PC-3 (cell line): Measurements from ENCODE around the gene RETREG1. TPM values are rescaled to one million over a fixed set of nuclear protein-coding genes. Genes with fewer than 3 reads are reported as not detected.
A peak's percentile ranks its signal among the peaks of the same experiment; 100 is the strongest.

Experiments used
- ATAC-seq: fragments of 200-7000 bp; cut with Tn5 transposase; 2 replicates; pipeline ENCODE4 v1.9.1; 2020; ENCODE audit warnings: mild to moderate bottlenecking, moderate library complexity
- BruUV-seq: library from RNA; stranded (reverse); fragments of 400-500 nt; replicated peaks from 2 replicates; lab custom pipeline; 2021; lab: Mats Ljungman, UMichigan
- CTCF ChIA-PET: fragments of 300-600 bp; sonication (Branson Sonifier 250); formaldehyde crosslinking; loops from one replicate; lab custom pipeline; 2022; ENCODE audit warnings: antibody characterized with exemption; lab: Charles Lee
- POLR2A ChIA-PET: fragments of 300-600 bp; sonication (Branson Sonifier 250); formaldehyde crosslinking; loops from one replicate; lab custom pipeline; 2022; ENCODE audit warnings: antibody characterized with exemption; ENCODE audit not compliant: unreplicated experiment; lab: Charles Lee
- DNase-seq: peaks from one replicate; pipeline ENCODE4 v3.0.0-alpha.2; 2015
- H2AFZ ChIP-seq: fragments of 300-600 bp; sonication (generic); 2 replicates; pipeline ENCODE4 v1.6.0; 2016; ENCODE audit warnings: antibody characterized with exemption, low read length
- H3F3A ChIP-seq: fragments of 300-600 bp; sonication (generic); one replicate; pipeline ENCODE4 v1.6.0; 2017; ENCODE audit warnings: antibody characterized with exemption, low read length, control low read depth, mild to moderate bottlenecking; ENCODE audit not compliant: unreplicated experiment
- H3K27ac ChIP-seq: fragments of 300-600 bp; sonication (generic); 2 replicates; pipeline ENCODE4 v1.5.1; 2016; ENCODE audit warnings: mild to moderate bottlenecking, low read length
- H3K27me3 ChIP-seq: fragments of 300-600 bp; sonication (generic); 2 replicates; pipeline ENCODE4 v1.6.1; 2016; ENCODE audit warnings: low read length, mixed read lengths
- H3K36me3 ChIP-seq: fragments of 300-600 bp; sonication (generic); 2 replicates; pipeline ENCODE4 v1.6.1; 2016; ENCODE audit warnings: low read depth, mixed run types, low read length, mixed read lengths
- H3K4me1 ChIP-seq: fragments of 300-600 bp; sonication (generic); 2 replicates; pipeline ENCODE4 v1.5.1; 2016; ENCODE audit warnings: low read length; ENCODE audit not compliant: insufficient read depth
- H3K4me2 ChIP-seq: fragments of 300-600 bp; sonication (generic); 2 replicates; pipeline ENCODE4 v1.6.0; 2016; ENCODE audit warnings: low read length
- H3K4me3 ChIP-seq: fragments of 300-600 bp; sonication (generic); 2 replicates; pipeline ENCODE4 v1.5.1; 2016; ENCODE audit warnings: mild to moderate bottlenecking, low read length, mixed read lengths
- H3K79me2 ChIP-seq: fragments of 300-600 bp; sonication (generic); 2 replicates; pipeline ENCODE4 v1.6.1; 2017; ENCODE audit warnings: low read length, mixed read lengths
- H3K9ac ChIP-seq: fragments of 300-600 bp; sonication (generic); 2 replicates; pipeline ENCODE4 v1.6.0; 2016; ENCODE audit warnings: mild to moderate bottlenecking, low read length
- H3K9me2 ChIP-seq: fragments of 300-600 bp; sonication (generic); replicated peaks from 2 replicates; pipeline ENCODE4 v1.6.1; 2016; ENCODE audit warnings: mixed run types, low read length, mixed read lengths
- H3K9me3 ChIP-seq: fragments of 300-600 bp; sonication (generic); 2 replicates; pipeline ENCODE4 v1.6.1; 2016; ENCODE audit warnings: low read length, mixed read lengths
- H4K20me1 ChIP-seq: fragments of 300-600 bp; sonication (generic); 2 replicates; pipeline ENCODE4 v1.6.1; 2016; ENCODE audit warnings: low read length, mixed read lengths
- EZH2 ChIP-seq: fragments of 300-600 bp; sonication (generic); IDR thresholded peaks from one replicate; pipeline ENCODE4 v1.6.1; 2017; ENCODE audit warnings: antibody characterized with exemption, mild to moderate bottlenecking, low read length; ENCODE audit not compliant: unreplicated experiment
- EZH2phosphoT487 ChIP-seq: fragments of 300-600 bp; sonication (generic); IDR thresholded peaks from 2 replicates; pipeline ENCODE4 v1.6.1; 2018; ENCODE audit warnings: mild to moderate bottlenecking, antibody characterized with exemption, low read length, borderline replicate concordance
- intact Hi-C: fragments of 100-400 bp; cut with micrococcal nuclease; formaldehyde crosslinking; loops from 2 replicates; pipeline ENCODE4 v1.9.0; 2023
- total RNA-seq: library from RNA; depleted of rRNA; stranded (reverse); fragments of >200 nt; gene quantifications from 2 replicates; pipeline ENCODE4 v1.2.3, GENCODE V29; 2014
- TF ChIP-seq, protein P1 (sequence below): fragments of 300-600 bp; sonication (generic); conservative IDR thresholded peaks from 2 replicates; pipeline ENCODE4 v1.5.1; 2017; ENCODE audit warnings: antibody characterized with exemption, low read depth, mild to moderate bottlenecking, low read length

RETREG1 gene
- total RNA-seq, 1 experiment from 2014 or later, result 1.7 TPM

DNA sequence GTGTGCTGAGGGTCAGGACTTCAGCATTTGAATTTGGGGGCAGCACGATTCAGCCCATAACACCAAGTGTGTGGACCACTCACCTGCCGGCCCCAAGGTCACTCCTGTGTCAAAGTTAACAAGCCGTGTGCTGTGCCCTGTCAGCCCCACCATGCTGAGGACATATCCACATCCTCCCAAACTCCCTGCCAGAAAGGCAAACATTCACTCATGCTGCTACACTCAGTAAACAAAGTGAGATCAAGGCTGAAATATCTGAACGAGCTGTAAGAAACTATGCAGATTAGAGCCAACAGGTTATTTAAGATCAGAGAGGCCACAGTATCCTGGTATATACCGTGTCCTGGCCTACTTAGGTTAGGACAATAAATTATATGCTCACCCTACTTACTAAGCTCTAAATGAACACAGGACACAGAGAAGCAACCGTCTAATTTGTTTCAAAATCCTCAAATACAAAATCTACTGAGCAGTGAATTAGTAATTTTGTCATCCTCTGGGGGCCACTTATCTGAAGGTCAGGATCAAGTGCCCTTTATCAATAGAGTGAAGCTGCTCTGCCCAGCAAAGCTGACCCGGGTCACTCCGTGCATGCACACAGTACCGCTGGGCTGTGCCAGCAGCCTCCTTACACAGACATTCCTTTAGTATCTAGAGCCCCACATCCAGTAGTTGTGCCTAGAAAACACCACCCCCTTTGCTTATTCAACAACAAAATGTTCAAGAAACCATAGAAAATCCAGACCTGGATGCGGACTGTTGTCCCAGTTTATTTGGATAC, 28.2 kb downstream of the RETREG1 start:
- POLR2A ChIA-PET, result no interaction called here
- Histone ChIP-seq H3F3A (no peaks in the 10 kb centered on the region), H3K27me3 (no peaks in the 10 kb centered on the region), H3K4me1 (peaks cover 11% of the 10 kb centered on the region), H3K9me3 (no peaks in the 10 kb centered on the region), H3K4me2 (peak overlapping the region; percentile 10; the same call in 1 of the 2 replicates), H3K9ac (no peak overlapping the region), H3K27ac (no peak overlapping the region), H3K4me3 (no peak overlapping the region), H2AFZ (peak overlapping the region; percentile 3; the same call in 1 of the 2 replicates), H3K79me2 (no peaks in the 10 kb centered on the region), H3K9me2 (no peaks in the 10 kb centered on the region), H3K36me3 (no peaks in the 10 kb centered on the region), H4K20me1 (no peaks in the 10 kb centered on the region)
- DNase-seq (peak; percentile 69), ATAC-seq (peak; percentile 88)
- no TSS peak for BruUV-seq
- TF ChIP-seq EZH2 (no peak), EZH2phosphoT487 (no peak)
- TF ChIP-seq, protein P1, sequence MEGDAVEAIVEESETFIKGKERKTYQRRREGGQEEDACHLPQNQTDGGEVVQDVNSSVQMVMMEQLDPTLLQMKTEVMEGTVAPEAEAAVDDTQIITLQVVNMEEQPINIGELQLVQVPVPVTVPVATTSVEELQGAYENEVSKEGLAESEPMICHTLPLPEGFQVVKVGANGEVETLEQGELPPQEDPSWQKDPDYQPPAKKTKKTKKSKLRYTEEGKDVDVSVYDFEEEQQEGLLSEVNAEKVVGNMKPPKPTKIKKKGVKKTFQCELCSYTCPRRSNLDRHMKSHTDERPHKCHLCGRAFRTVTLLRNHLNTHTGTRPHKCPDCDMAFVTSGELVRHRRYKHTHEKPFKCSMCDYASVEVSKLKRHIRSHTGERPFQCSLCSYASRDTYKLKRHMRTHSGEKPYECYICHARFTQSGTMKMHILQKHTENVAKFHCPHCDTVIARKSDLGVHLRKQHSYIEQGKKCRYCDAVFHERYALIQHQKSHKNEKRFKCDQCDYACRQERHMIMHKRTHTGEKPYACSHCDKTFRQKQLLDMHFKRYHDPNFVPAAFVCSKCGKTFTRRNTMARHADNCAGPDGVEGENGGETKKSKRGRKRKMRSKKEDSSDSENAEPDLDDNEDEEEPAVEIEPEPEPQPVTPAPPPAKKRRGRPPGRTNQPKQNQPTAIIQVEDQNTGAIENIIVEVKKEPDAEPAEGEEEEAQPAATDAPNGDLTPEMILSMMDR, result no peak
- intact Hi-C loops, result no loop called here
- CTCF ChIA-PET, result no interaction called here

GRCh38 chr5:16586556-16586955, 30.2 kb downstream of the RETREG1 start:
- Histone ChIP-seq H3K4me1 (peaks cover 18% of the 10 kb centered on the region), H3K79me2 (no peaks in the 10 kb centered on the region), H3F3A (no peaks in the 10 kb centered on the region), H3K9me2 (no peaks in the 10 kb centered on the region), H3K27ac (no peak overlapping the region), H3K27me3 (no peaks in the 10 kb centered on the region), H2AFZ (no peak overlapping the region), H3K36me3 (no peaks in the 10 kb centered on the region), H3K9ac (no peak overlapping the region), H3K9me3 (no peaks in the 10 kb centered on the region), H4K20me1 (no peaks in the 10 kb centered on the region), H3K4me2 (no peak overlapping the region), H3K4me3 (no peak overlapping the region)
- POLR2A ChIA-PET, result no interaction called here
- intact Hi-C loops, result no loop called here
- CTCF ChIA-PET, result no interaction called here
- DNase-seq (no peak), ATAC-seq (no peak)
- no peak for TF ChIP-seq EZH2phosphoT487
- TF ChIP-seq, protein P1, result no peak
- no peak for TF ChIP-seq EZH2
- BruUV-seq, result no TSS peak

- no TSS peak for BruUV-seq
- Histone ChIP-seq H3K9me3 (no peaks in the 10 kb centered on the region), H3K27me3 (no peaks in the 10 kb centered on the region), H3K4me3 (no peak overlapping the region), H3K36me3 (no peaks in the 10 kb centered on the region), H3K9ac (no peak overlapping the region), H3K79me2 (no peaks in the 10 kb centered on the region), H3K9me2 (no peaks in the 10 kb centered on the region), H3K27ac (no peak overlapping the region), H4K20me1 (no peaks in the 10 kb centered on the region), H3F3A (no peaks in the 10 kb centered on the region), H2AFZ (no peak overlapping the region), H3K4me2 (no peak overlapping the region), H3K4me1 (peaks cover 18% of the 10 kb centered on the region)
- TF ChIP-seq, protein P1, result peak; percentile 91
- TF ChIP-seq EZH2, result no peak
- DNase-seq (peak; percentile 51), ATAC-seq (peak; percentile 52; the same call in 1 of the 2 replicates)
- intact Hi-C loops, result no loop called here
- POLR2A ChIA-PET, result no interaction called here
- CTCF ChIA-PET, result no interaction called here
Measured at GRCh38 chr5:16585041-16585667, 31.6 kb downstream of the RETREG1 start.
